Left colon (tissue), 2 donors: Measurements from ENCODE around the gene BSN. TPM values are rescaled to one million over a fixed set of nuclear protein-coding genes. Genes with fewer than 3 reads are reported as not detected.
A peak's percentile ranks its signal among the peaks of the same experiment; 100 is the strongest.

Experiments
- ATAC-seq: fragments of 200-7000 bp; cut with Tn5 transposase; one replicate; pipeline ENCODE4 v1.9.1; 2020; ENCODE audit warnings: mild to moderate bottlenecking, moderate library complexity
- DNase-seq, 2 donors: peaks; one replicate each; pipeline ENCODE4 v3.0.0-alpha.2; 2020
- intact Hi-C, 2 donors: fragments of 100-400 bp; cut with DNase I in 1 of 2; cut with micrococcal nuclease in 1 of 2; formaldehyde crosslinking; loops; one replicate each; pipeline versions ENCODE4 v1.11.2 to v1.14.0; 2022; cut with DNase I, micrococcal nuclease
- total RNA-seq, 2 donors: library from RNA; stranded (reverse); fragmentation: NEBNext Ultra II Directional; extraction: Animal tissue kit (Norgen Biotek cat#: 25700); gene quantifications; one replicate each; pipeline ENCODE4 v1.2.1, GENCODE V29; 2021
- donor health status: DM: no; HTN: no; CAD: no.
- donor health status: DM: yes; HTN: yes; CAD: no.

The BSN gene
- total RNA-seq, 2 donors from 2014 or later: 0.24 to 0.25 TPM

DNA sequence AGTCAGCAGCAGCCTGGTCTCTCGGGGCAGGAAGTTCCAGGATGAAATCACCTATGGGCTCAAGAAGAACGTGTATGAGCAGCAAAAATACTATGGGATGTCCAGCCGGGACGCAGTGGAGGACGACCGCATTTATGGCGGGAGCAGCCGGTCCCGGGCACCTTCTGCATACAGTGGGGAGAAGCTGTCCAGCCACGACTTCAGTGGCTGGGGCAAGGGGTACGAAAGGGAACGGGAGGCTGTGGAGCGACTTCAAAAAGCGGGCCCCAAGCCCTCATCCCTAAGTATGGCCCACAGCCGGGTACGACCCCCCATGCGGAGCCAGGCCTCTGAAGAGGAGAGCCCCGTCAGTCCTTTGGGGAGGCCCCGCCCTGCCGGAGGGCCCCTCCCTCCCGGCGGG is 107.7 kb downstream of the BSN start:
- no peak for ATAC-seq
- intact Hi-C loops: no loop called here

DNA sequence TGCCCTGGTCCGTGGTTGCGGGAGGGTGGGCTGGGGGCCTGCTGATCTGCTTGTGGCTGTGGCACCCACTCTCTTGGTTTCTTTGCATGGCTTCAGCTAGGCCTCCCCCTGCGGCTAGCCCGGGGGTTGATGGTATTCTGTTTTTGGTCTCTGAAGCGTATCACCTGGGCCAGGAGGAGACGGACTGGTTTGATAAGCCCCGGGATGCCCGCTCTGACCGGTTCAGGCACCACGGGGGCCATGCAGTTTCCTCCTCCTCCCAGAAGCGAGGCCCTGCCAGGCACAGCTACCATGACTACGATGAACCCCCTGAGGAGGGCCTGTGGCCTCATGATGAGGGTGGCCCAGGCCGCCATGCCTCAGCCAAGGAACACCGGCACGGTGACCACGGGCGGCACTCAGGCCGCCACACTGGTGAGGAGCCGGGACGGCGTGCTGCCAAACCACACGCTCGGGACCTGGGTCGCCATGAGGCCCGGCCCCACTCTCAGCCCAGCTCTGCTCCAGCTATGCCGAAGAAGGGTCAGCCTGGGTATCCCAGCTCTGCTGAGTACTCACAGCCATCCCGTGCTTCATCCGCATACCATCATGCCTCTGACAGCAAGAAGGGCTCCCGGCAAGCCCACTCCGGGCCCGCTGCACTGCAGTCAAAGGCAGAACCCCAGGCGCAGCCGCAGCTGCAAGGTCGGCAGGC is 108.6 kb downstream of the BSN start:
- no peak for ATAC-seq
- intact Hi-C loops: no loop called here
- DNase-seq: no peak

More for the DNA sequence above, 107.7 kb downstream of the BSN start:
- no peak for DNase-seq

DNA sequence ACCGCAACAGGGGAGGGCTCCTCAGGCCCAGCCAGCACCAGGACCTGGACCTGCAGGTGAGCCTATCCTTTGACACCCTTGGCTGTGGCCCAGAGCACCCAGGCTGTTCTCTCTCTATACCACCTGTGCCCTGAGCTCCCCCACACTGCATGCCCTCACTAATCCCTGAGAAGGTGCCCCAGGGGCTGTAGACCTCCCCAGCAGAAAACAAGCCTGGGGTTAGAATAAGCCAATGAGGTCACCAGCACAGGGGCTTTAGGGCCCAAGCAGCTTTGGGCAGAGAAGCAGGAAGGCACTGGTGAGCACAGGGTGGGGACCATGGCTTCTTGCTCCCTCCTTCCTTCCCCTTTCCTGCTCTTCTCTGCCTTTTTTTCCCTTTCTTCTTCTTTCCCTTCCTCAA is 109.6 kb downstream of the BSN start:
- ATAC-seq (no peak), DNase-seq (no peak)
- intact Hi-C loops: no loop called here

DNA sequence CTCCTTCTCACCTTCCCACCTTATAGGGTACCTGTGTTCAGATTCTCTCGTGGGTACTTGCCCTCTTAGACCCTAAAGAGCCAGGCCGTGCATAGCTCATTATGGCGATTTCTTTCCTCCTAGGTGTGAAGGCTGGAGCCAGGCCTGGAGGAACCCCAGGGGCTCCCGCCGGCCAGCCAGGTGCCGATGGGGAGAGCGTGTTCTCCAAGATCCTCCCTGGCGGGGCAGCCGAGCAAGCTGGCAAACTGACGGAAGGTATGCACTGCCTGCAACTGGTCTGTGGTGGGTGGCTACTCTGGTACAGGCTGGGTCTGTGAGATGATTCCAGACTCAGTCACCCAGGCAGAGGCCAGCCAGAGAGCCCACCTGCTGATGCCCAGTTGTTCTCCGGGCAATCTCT is 110.0 kb downstream of the BSN start:
- intact Hi-C loops: no loop called here
- no peak for DNase-seq
- no peak for ATAC-seq

DNA sequence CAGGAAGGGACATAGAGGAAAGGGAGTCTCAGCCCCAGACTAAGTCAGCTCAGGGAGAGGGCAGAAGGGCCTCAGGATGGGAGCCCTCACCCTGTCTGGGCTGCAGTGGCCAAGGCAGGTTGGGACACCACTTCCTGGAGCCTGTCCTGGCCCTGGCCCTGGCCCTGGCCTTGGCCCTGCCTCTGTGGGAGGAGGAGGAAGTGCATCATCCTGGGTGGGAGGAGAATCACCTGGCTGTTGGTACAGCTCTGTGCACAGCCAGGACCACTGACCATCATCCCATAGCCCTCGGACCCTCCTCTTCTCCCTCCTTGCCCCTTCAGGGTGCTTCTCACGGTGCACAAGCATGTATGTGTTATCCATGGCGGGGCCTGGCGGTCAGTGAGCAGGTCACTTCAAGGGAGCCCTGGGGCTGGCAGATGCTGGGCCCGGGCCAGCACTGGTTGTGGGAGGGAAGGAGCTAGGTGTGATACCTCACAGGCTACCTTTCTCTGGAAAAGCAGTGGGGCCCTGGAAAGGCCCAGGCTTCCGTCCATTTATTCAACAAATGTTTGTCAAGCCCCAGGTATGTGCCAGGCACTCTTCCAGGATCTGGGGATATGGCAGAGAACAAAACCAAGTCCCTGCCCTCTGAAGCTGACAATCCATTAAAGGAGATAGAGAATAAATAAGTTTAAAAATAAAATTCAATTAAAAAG is 111.7 kb downstream of the BSN start:
- intact Hi-C loops: no loop called here
- no peak for DNase-seq
- peak; percentile 56 for ATAC-seq

DNA sequence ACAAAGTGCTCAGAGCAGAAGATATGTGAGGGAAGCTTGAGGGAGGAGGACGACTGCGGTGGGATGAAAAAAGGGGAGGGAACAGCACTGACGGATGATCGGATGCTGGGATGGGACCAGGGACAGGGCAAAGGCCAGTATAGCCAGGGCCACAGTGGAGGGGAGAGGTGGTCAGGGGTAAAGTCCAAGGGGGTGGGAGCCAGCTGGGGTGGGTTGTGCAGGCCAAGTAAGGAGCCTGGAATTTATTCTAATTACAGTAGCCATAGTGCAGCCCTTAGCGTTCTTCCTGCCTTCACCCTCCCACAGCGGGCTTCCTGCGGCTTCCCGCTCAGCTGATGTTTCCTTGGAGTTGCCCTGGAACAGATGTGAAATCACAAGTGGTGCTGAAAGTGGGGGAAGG is 112.3 kb downstream of the BSN start:
- DNase-seq: no peak
- intact Hi-C loops: no loop called here
- ATAC-seq: no peak

DNA sequence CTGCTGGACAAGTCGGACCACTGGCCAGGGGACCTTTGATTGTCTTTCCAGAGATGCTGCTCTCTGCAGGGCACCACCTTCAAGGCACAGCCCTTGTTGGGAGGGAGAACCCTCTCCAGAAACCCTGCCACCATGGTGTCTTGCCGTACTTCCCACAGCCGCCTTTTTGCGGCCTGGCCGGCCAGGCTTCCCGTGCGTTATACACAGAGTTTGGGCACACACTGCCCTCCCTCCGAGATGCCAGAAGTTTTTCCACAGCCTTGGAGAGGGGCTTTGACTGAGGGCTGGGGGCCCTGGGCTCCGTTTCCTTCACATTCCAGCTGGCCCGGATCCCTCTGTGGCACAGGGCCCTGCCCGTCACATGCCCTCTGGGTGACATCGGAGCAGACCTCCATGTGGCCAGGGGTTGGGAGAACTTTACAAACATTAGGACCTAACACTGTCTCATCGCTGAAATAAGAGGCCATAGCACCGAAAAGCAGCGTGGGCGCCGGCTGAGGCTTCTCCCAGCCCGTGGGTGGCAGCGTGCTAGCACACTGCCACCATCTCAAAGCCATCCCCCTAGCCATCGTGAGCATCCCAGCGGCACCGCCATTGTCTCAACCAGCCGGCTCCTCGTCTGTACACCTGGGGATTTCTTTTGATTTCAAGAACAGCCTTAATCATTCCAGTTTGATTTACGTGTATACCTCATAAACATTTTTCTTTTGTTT is 113.6 kb downstream of the BSN start:
- ATAC-seq: no peak
- intact Hi-C loops: no loop called here
- DNase-seq: no peak

DNA sequence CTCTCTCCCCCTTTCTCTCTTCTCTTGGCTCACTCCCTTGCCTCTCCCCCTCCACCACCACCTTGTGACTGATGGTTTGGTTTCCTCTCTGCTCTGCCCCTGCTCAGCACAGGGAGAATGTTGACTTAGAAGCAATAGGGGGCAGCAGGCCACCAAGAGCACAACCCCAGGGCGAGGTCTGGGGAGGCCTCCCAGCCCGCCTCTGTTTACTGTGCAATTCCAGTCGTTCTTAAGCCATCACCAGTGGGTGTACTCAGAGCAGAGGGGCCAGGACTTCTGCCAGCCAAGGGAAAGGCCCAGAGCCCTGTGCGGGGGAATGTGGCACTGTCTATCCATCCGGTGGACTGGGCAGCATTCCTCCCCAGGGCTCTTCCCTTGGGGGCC is 114.1 kb downstream of the BSN start:
- no peak for ATAC-seq
- intact Hi-C loops: no loop called here
- DNase-seq: no peak

DNA sequence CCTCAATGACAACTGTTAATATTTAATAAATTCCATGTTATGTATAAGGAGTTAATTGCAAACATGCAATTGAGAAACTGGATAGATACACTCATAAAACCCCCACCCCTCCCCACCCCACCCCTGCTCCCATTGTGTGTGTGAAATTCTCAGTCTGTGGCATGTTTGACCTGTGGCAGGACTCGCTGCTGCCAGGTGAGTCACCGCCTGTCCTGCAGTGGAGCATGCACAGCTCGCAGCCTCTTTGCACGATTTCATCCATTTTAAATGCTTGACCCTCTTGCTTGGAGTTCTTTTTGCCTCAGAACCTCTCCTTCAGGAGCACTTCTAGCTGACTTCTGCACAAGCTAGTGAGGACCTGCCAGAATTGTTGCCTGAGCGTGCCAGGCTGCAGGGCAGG is 114.6 kb downstream of the BSN start:
- no peak for DNase-seq
- ATAC-seq: no peak
- intact Hi-C loops: no loop called here

DNA sequence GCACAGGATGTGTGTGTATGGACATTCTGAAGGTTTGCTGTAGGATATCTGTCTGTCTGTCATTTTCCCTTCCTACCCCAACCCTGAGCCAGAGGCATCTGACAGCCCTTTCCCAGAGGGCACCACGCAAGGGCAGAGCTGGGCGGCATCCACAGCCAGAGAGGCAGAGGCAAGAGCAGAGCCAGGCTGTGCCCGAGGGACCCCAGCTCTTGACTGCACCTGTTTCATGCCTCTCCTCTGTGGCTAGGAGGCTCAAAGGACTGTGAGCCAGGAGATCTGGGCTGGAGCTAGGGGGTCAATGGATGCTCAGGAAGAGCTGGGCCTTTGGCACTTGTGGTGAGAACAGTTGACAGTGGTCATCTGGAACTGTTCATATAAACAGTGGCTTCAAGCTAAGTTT is 115.1 kb downstream of the BSN start:
- DNase-seq (no peak), ATAC-seq (no peak)
- intact Hi-C loops: no loop called here

DNA sequence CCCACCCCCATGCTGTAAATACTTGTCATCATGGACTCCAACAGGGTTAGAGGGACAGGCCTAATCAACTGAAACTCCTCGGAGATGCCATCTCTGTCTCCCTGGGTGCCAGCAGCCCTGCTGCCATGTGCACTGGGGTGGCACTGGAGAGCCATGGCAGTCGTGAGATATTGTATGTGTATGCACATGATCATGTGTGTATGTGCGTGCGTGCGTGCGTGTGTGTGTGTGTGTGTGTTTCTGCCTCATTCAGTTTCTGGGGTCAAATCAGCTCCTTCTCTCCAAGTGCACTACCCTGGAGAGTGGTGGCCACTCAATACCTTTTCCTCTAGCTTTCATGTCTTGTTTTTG is 116.6 kb downstream of the BSN start:
- intact Hi-C loops: loop anchor here (5.0 to 10.0 kb wide), 2 partner anchors 134 to 136 kb away; no protein-coding TSS in a partner anchor
- no peak for DNase-seq
- ATAC-seq: no peak

DNA sequence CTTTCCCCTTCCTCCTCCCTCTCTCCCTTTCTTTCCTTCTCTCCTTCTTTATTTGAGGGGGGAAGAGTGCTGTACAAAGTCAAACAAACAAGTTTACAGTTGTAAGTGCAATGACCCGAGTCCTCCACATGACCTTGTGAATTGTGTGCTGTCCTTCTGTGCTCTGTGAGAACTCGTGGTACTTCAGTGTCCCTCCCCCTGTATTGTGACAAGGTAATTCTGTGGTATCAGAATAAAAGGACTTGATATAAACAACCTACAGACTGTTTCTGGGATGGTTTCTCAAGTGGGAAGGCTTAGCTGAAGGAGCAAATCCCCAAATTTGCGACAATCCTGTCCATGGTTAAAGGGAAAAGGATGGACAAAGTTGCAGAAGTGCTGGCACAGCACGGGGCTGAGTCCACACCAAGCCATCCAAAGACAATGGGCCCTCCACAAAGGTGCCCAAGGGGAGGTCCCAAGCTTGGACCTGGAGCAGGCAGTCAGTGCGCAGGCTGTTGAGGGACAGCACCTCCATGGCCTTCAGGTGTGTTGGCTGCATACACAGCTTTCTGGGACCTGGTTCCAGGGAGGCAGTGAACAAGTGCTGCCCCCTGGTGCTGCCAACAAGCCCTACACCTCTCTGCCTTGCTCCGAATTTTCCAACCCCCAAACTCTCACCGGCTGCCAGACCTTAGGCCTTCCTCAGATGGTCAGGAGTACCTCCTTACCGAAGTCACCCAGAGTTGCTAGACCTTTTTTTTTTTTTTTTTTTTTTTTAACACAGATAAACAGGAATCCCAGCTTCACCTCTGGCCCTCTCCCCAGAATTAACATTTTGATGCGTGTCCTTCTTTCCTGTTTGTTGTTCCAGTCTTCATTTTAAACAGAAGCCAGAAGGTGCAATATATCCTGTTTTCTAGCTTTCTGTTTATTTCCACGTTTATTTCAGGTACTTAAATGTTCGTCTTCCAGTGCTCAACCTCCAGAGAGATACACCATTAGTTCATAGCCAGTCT is 117.3 kb downstream of the BSN start:
- intact Hi-C loops: loop anchor here (5.0 to 10.0 kb wide), 2 partner anchors 134 to 137 kb away; no protein-coding TSS in a partner anchor
- DNase-seq: peak; percentile 64 to 72
- ATAC-seq: peak; percentile 19

DNA sequence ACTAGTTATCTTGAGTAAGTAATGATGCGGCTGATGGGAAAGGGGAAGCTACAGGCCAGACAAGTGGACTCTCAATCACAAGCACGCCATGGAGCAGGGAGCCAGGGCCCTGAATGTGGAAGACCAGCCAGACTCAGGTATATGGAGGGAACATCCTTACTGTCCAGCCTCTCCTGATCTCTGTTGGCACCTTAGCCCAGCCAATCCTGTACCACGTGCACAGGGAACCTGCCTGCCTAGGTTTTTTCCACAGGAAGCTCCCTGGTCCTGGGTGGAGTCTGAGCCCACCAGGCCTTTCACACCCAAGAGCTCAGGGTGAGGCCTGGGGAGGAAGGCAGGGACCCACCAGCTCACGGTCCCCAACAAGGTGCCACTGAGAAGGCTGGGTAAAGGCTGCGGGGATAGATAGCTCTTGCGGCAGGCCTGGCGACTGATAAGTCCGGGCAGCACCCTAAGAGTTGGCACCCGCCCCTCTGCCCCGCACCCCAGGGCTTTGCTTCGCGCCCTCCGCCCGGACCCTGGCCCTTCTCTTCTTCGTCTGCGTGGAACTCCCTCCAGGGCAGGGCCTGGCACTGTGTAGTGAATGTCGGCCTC is 118.9 kb downstream of the BSN start:
- DNase-seq: peak in 1 of 2 donors; percentile 58
- intact Hi-C loops: loop anchor here (5.0 to 10.0 kb wide), 2 partner anchors 136 to 138 kb away; no protein-coding TSS in a partner anchor
- ATAC-seq: peak; percentile 2

DNA sequence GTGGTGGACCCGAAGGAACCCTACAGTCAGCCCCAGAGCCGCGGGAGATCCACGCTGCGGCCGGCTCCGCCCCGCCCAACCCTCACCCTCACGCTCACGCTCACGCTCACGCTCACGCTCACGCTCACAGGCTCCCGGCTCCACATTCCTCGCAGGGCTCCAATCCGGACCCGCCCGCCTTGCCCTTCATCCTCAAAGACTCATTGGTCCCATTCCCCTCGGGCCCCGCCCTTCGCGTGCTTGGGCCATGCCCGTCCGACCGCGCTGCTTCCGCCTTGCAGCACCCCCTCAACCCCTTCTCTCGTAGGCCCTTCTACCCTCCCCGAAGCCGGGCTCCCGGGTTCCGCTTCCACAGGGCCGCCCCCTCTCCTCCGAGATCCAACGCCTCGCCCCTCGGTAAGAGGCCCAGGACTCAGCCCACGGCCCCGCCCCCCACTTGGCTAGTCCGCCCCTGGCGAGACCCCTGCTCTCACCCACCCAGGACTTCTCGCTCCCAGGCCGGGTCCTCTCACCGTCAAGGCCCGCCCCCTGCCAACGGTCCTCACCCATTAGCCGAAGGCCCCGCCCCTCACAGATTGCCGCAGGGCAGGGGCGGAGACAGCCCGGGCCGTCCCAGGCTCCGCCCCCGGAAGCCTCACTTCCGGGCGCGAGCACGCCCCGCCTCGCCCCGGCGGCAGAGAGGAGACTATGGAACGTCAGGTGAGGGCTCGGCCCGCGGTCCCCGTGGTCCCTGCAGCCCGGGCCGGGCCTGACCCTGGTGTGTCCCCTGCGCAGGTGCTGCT is 119.6 kb downstream of the BSN start, which contains the start of gene APEH:
Gene APEH (plus strand): TSS at position 637 of the 782 bp plus-strand sequence. CDS start 51 bp downstream, at position 688.
- ATAC-seq (peak; percentile 86), DNase-seq (peak; percentile 98 to 99)
- intact Hi-C loops: loop anchor here (5.0 to 10.0 kb wide), 2 partner anchors 137 to 139 kb away; no protein-coding TSS in a partner anchor

DNA sequence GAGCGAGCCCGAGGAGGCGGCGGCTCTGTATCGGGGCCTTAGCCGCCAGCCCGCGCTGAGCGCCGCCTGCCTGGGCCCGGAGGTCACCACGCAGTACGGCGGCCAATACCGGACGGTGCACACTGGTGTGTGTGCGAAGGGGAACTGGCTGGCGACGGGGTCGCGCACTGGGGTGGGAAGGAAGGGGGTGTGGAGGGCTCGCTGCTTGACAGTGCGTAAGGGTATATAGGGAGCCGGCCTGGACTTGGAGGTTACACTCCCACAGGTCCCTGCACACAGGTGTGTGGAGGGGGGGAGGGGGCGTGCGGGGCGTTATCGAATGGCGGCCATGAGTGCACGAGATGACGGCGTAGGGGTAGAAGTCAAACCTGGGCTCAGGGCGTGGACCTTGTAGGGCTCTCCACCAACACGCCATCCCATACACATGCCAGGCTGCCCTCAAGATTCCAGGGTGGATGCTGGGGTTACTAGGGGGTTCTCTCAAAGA is 120.3 kb downstream of the BSN start:
- ATAC-seq: peak; percentile 35
- intact Hi-C loops: loop anchor here (5.0 to 10.0 kb wide), 2 partner anchors 137 to 140 kb away; no protein-coding TSS in a partner anchor
- DNase-seq: peak; percentile 63 to 64

DNA sequence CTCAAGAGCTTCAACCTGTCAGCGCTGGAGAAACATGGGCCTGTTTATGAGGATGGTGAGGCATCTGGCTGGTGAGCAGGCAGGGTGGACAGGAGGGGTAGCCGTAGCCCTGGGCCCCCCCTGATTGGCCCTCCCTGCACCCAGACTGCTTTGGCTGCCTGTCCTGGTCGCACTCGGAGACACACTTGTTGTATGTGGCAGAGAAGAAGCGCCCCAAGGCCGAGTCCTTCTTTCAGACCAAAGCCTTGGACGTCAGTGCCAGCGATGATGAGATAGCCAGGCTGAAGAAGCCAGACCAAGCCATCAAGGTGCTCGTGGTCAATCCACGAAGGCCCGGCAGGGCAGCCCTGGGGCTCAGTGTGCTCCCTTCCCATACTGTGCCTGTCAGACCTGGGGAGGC is 121.6 kb downstream of the BSN start:
- no peak for DNase-seq
- no peak for ATAC-seq
- intact Hi-C loops: loop anchor here in 1 of 2 donors (10.0 kb wide), 1 partner anchor 141 kb away; no protein-coding TSS in a partner anchor
